ENCODE measurements around the gene CHST5.

CHST5 gene

GRCh38 chr16:75535211-75535843, 581 bp downstream of the CHST5 start:
- Histone ChIP-seq H2AFZ (ENCODE audit: low read length) (no peak overlapping the region), H3K4me2 (ENCODE audit: insufficient read depth, low read length, poor library complexity, severe bottlenecking) (no peak overlapping the region), H4K8ac (ENCODE audit: low read depth, low read length) (no peak overlapping the region), H3K4me1 (ENCODE audit: control insufficient read depth in 2 of 2, insufficient read depth in 1 of 2, low read depth in 1 of 2, low read length in 2 of 2) (no peaks in the 10 kb centered on the region), H2BK5ac (ENCODE audit: low read length) (peak overlapping the region; percentile 43), H2BK15ac (ENCODE audit: low read length) (no peak overlapping the region), H3K27me3 (ENCODE audit: control insufficient read depth in 3 of 3, insufficient read depth in 3 of 3, low read depth in 1 of 3, low read length in 3 of 3) (no peaks in the 10 kb centered on the region), H3K9ac (ENCODE audit: low read depth, low read length, poor library complexity) (no peak overlapping the region), H3K23ac (ENCODE audit: low read depth, low read length, poor library complexity) (peak overlapping the region; percentile 78), H3K9me3 (replicated peaks in 1 of 2; ENCODE audit: control insufficient read depth in 2 of 2, insufficient read depth in 1 of 2, low read depth in 1 of 2, low read length in 2 of 2) (no peaks in the 10 kb centered on the region), H3K36me3 (replicated peaks in 1 of 2; ENCODE audit: control insufficient read depth in 2 of 2, insufficient read depth in 2 of 2, low read length in 2 of 2) (peaks cover 0 to 10% of the 10 kb centered on the region in 2 donors), H3K79me1 (ENCODE audit: low read depth, low read length) (no peaks in the 10 kb centered on the region), H3K14ac (ENCODE audit: low read length) (no peak overlapping the region), H2BK120ac (ENCODE audit: low read depth, low read length) (peak overlapping the region; percentile 0), H2BK12ac (ENCODE audit: low read length) (no peak overlapping the region), H4K91ac (ENCODE audit: low read depth, low read length, poor library complexity) (no peak overlapping the region), H2AK5ac (ENCODE audit: low read depth, low read length) (peak overlapping the region; percentile 40), H3K27ac (replicated peaks; ENCODE audit: low read length) (no peak overlapping the region), H3K4ac (ENCODE audit: low read length) (no peak overlapping the region), H3K4me3 (ENCODE audit: low read length in 2 of 2) (no peak overlapping the region), H3K18ac (ENCODE audit: low read length) (peak overlapping the region; percentile 75)
- WGBS, 2 donors (ENCODE audit: extremely low coverage in 2 of 2, insufficient read length in 2 of 2, insufficient replicate concordance in 1 of 2): no CpG with 5 or more reads among the region's 34 CpGs
- no peak for DNase-seq (ENCODE audit: low spot score)

DNA sequence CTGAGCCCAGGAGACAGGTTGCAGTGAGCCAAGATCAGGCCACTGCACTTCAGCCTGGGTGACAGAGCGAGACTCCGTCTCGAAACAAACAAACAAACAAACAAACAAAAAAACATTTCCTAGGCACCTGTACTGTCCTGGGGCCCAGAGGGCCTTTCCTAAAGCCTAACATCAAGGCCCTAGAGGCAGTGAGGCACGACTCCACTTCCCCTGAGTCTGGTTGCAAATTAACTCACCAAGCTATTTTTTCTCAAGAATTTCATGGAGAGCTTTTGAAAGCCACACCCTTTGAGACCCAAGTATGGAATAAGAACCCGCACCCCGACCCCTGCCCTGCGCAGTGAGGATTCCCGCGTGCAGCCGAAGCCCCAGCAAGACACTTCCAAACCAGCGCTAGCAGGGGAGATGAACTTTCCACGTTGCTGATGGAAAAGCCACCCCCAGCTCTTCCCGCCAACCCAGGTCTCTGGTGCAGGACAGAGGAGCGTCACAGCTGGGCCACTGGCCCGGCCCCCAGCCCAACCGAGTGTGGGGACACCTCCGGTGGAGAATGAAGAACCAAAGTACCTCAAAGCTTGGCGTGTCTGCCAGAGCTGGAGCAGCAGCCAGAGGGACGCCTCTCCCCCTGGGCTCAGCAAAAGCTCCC, 1.2 kb downstream of the CHST5 start:
- peaks cover 0 to 6% of the 10 kb centered on the region in 2 donors for H3K36me3 ChIP-seq (replicated peaks in 1 of 2; ENCODE audit: control insufficient read depth in 2 of 2, insufficient read depth in 2 of 2, low read length in 2 of 2)
- no CpG with 5 or more reads among the region's 19 CpGs for WGBS, 2 donors (ENCODE audit: extremely low coverage in 2 of 2, insufficient read length in 2 of 2, insufficient replicate concordance in 1 of 2)
- no peak overlapping the region for H3K27ac ChIP-seq (replicated peaks; ENCODE audit: low read length)
- H2BK5ac ChIP-seq (ENCODE audit: low read length): peak overlapping the region; percentile 43
- no peaks in the 10 kb centered on the region for H3K27me3 ChIP-seq (ENCODE audit: control insufficient read depth in 3 of 3, insufficient read depth in 3 of 3, low read depth in 1 of 3, low read length in 3 of 3)
- no peak overlapping the region for H4K91ac ChIP-seq (ENCODE audit: low read depth, low read length, poor library complexity)
- H2AFZ ChIP-seq (ENCODE audit: low read length): no peak overlapping the region
- no peak overlapping the region for H3K9ac ChIP-seq (ENCODE audit: low read depth, low read length, poor library complexity)
- no peaks in the 10 kb centered on the region for H3K4me1 ChIP-seq (ENCODE audit: control insufficient read depth in 2 of 2, insufficient read depth in 1 of 2, low read depth in 1 of 2, low read length in 2 of 2)
- no peak overlapping the region for H2BK15ac ChIP-seq (ENCODE audit: low read length)
- no peak overlapping the region for H3K4me2 ChIP-seq (ENCODE audit: insufficient read depth, low read length, poor library complexity, severe bottlenecking)
- H2AK5ac ChIP-seq (ENCODE audit: low read depth, low read length): peak overlapping the region; percentile 40
- DNase-seq (ENCODE audit: low spot score): no peak
- H3K23ac ChIP-seq (ENCODE audit: low read depth, low read length, poor library complexity): peak overlapping the region; percentile 20
- no peak overlapping the region for H3K14ac ChIP-seq (ENCODE audit: low read length)
- no peaks in the 10 kb centered on the region for H3K79me1 ChIP-seq (ENCODE audit: low read depth, low read length)
- H3K9me3 ChIP-seq (replicated peaks in 1 of 2; ENCODE audit: control insufficient read depth in 2 of 2, insufficient read depth in 1 of 2, low read depth in 1 of 2, low read length in 2 of 2): no peaks in the 10 kb centered on the region
- no peak overlapping the region for H4K8ac ChIP-seq (ENCODE audit: low read depth, low read length)
- H2BK12ac ChIP-seq (ENCODE audit: low read length): no peak overlapping the region
- no peak overlapping the region for H3K4me3 ChIP-seq (ENCODE audit: low read length in 2 of 2)
- peak overlapping the region; percentile 0 for H2BK120ac ChIP-seq (ENCODE audit: low read depth, low read length)
- H3K4ac ChIP-seq (ENCODE audit: low read length): no peak overlapping the region
- H3K18ac ChIP-seq (ENCODE audit: low read length): peak overlapping the region; percentile 45

GRCh38 chr16:75532791-75533190, 3.1 kb downstream of the CHST5 start:
- no CpG with 5 or more reads among the region's 2 CpGs for WGBS, 2 donors (ENCODE audit: extremely low coverage in 2 of 2, insufficient read length in 2 of 2, insufficient replicate concordance in 1 of 2)
- peaks cover 6% of the 10 kb centered on the region for H3K79me1 ChIP-seq (ENCODE audit: low read depth, low read length)
- H3K27ac ChIP-seq (replicated peaks; ENCODE audit: low read length): no peak overlapping the region
- H3K23ac ChIP-seq (ENCODE audit: low read depth, low read length, poor library complexity): no peak overlapping the region
- H3K14ac ChIP-seq (ENCODE audit: low read length): no peak overlapping the region
- H4K91ac ChIP-seq (ENCODE audit: low read depth, low read length, poor library complexity): no peak overlapping the region
- no peak overlapping the region for H3K4me2 ChIP-seq (ENCODE audit: insufficient read depth, low read length, poor library complexity, severe bottlenecking)
- no peak overlapping the region for H4K8ac ChIP-seq (ENCODE audit: low read depth, low read length)
- H3K4me3 ChIP-seq (ENCODE audit: low read length in 2 of 2): no peak overlapping the region
- H2AFZ ChIP-seq (ENCODE audit: low read length): no peak overlapping the region
- DNase-seq (ENCODE audit: low spot score): no peak
- no peak overlapping the region for H3K4ac ChIP-seq (ENCODE audit: low read length)
- no peaks in the 10 kb centered on the region for H3K9me3 ChIP-seq (replicated peaks in 1 of 2; ENCODE audit: control insufficient read depth in 2 of 2, insufficient read depth in 1 of 2, low read depth in 1 of 2, low read length in 2 of 2)
- H3K36me3 ChIP-seq (replicated peaks in 1 of 2; ENCODE audit: control insufficient read depth in 2 of 2, insufficient read depth in 2 of 2, low read length in 2 of 2): no peaks in the 10 kb centered on the region
- no peak overlapping the region for H2AK5ac ChIP-seq (ENCODE audit: low read depth, low read length)
- H3K9ac ChIP-seq (ENCODE audit: low read depth, low read length, poor library complexity): no peak overlapping the region
- H2BK12ac ChIP-seq (ENCODE audit: low read length): no peak overlapping the region
- H2BK15ac ChIP-seq (ENCODE audit: low read length): no peak overlapping the region
- H2BK5ac ChIP-seq (ENCODE audit: low read length): no peak overlapping the region
- H3K18ac ChIP-seq (ENCODE audit: low read length): no peak overlapping the region
- H3K4me1 ChIP-seq (ENCODE audit: control insufficient read depth in 2 of 2, insufficient read depth in 1 of 2, low read depth in 1 of 2, low read length in 2 of 2): no peaks in the 10 kb centered on the region
- no peak overlapping the region for H2BK120ac ChIP-seq (ENCODE audit: low read depth, low read length)
- H3K27me3 ChIP-seq (ENCODE audit: control insufficient read depth in 3 of 3, insufficient read depth in 3 of 3, low read depth in 1 of 3, low read length in 3 of 3): no peaks in the 10 kb centered on the region

- no peak overlapping the region for H2BK12ac ChIP-seq (ENCODE audit: low read length)
- no peak overlapping the region for H2AK5ac ChIP-seq (ENCODE audit: low read depth, low read length)
- peaks cover 6% of the 10 kb centered on the region for H3K79me1 ChIP-seq (ENCODE audit: low read depth, low read length)
- H2AFZ ChIP-seq (ENCODE audit: low read length): no peak overlapping the region
- no peak overlapping the region for H2BK120ac ChIP-seq (ENCODE audit: low read depth, low read length)
- no peak overlapping the region for H3K9ac ChIP-seq (ENCODE audit: low read depth, low read length, poor library complexity)
- no peak for DNase-seq (ENCODE audit: low spot score)
- no peak overlapping the region for H3K4me2 ChIP-seq (ENCODE audit: insufficient read depth, low read length, poor library complexity, severe bottlenecking)
- H4K91ac ChIP-seq (ENCODE audit: low read depth, low read length, poor library complexity): no peak overlapping the region
- peak overlapping the region; percentile 3 for H3K23ac ChIP-seq (ENCODE audit: low read depth, low read length, poor library complexity)
- H3K4ac ChIP-seq (ENCODE audit: low read length): no peak overlapping the region
- H2BK5ac ChIP-seq (ENCODE audit: low read length): no peak overlapping the region
- H4K8ac ChIP-seq (ENCODE audit: low read depth, low read length): no peak overlapping the region
- no CpG with 5 or more reads among the region's 8 CpGs for WGBS, 2 donors (ENCODE audit: extremely low coverage in 2 of 2, insufficient read length in 2 of 2, insufficient replicate concordance in 1 of 2)
- no peak overlapping the region for H3K18ac ChIP-seq (ENCODE audit: low read length)
- no peak overlapping the region for H3K27ac ChIP-seq (replicated peaks; ENCODE audit: low read length)
- H3K14ac ChIP-seq (ENCODE audit: low read length): no peak overlapping the region
- H3K4me1 ChIP-seq (ENCODE audit: control insufficient read depth in 2 of 2, insufficient read depth in 1 of 2, low read depth in 1 of 2, low read length in 2 of 2): no peaks in the 10 kb centered on the region
- H2BK15ac ChIP-seq (ENCODE audit: low read length): no peak overlapping the region
- H3K4me3 ChIP-seq (ENCODE audit: low read length in 2 of 2): no peak overlapping the region
- H3K36me3 ChIP-seq (replicated peaks in 1 of 2; ENCODE audit: control insufficient read depth in 2 of 2, insufficient read depth in 2 of 2, low read length in 2 of 2): no peaks in the 10 kb centered on the region
- no peaks in the 10 kb centered on the region for H3K9me3 ChIP-seq (replicated peaks in 1 of 2; ENCODE audit: control insufficient read depth in 2 of 2, insufficient read depth in 1 of 2, low read depth in 1 of 2, low read length in 2 of 2)
- H3K27me3 ChIP-seq (ENCODE audit: control insufficient read depth in 3 of 3, insufficient read depth in 3 of 3, low read depth in 1 of 3, low read length in 3 of 3): no peaks in the 10 kb centered on the region
These were observed 3.7 kb downstream of the CHST5 start for GRCh38 chr16:75532142-75532765.

Measured in neuronal stem cell (in vitro differentiated cells).